Ovary (tissue), 3 donors: ENCODE data around the gene BCL2L15.

Experiments
- POLR2A ChIP-seq: fragments of 450-650 bp; IDR thresholded peaks from one replicate; pipeline ENCODE4 v1.6.1; 2017; ENCODE audit warnings: antibody characterized with exemption, mild to moderate bottlenecking, moderate library complexity
- TF ChIP-seq, protein P1 (sequence below), 3 donors: fragments of 450-650 bp in 2 of 3; fragments of 200-600 bp in 1 of 3; IDR thresholded peaks; one replicate each; pipeline versions ENCODE4 v1.5.1 to v1.8.0; 2016 to 2022; ENCODE audit warnings: antibody characterized with exemption in 3 of 3, mild to moderate bottlenecking in 1 of 3
- donor health status: DM: no; HTN: no; CAD: no.

DNA sequence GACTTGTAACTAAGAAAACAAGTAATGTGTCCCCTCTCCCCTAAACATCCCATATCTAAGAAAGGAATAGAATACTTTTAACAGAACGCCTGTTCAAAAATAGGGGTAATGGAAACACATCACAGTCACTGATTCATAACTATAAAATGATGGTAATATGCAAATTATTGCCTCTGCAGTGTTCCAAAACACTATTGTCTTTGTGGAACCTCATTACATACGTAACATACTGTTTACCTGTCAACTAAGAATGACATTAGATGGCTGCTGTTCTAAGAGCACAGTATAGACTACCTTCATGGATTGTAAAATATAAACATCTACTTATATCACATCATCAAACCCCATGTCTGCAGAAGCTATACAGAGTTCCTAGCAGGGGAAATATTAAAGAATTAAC, 3.4 kb upstream of the BCL2L15 start:
- TF ChIP-seq, protein P1, sequence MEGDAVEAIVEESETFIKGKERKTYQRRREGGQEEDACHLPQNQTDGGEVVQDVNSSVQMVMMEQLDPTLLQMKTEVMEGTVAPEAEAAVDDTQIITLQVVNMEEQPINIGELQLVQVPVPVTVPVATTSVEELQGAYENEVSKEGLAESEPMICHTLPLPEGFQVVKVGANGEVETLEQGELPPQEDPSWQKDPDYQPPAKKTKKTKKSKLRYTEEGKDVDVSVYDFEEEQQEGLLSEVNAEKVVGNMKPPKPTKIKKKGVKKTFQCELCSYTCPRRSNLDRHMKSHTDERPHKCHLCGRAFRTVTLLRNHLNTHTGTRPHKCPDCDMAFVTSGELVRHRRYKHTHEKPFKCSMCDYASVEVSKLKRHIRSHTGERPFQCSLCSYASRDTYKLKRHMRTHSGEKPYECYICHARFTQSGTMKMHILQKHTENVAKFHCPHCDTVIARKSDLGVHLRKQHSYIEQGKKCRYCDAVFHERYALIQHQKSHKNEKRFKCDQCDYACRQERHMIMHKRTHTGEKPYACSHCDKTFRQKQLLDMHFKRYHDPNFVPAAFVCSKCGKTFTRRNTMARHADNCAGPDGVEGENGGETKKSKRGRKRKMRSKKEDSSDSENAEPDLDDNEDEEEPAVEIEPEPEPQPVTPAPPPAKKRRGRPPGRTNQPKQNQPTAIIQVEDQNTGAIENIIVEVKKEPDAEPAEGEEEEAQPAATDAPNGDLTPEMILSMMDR (IDR thresholded peaks at IDR 0.05): no peak
- TF ChIP-seq POLR2A: no peak
